GM21381 (cell line): ENCODE data around the gene LRRC40.
"Not testable (repeated sequence)": the region's sequence is repeated elsewhere in the genome, so short reads cannot be mapped to it uniquely, and the experiment has no call there.

Source experiments
- ATAC-seq: cut with Tn5 transposase; IDR thresholded peaks from one replicate; pipeline ENCODE4 v1.9.1; 2021; ENCODE audit warnings: mild to moderate bottlenecking, moderate library complexity; ENCODE audit not compliant: unreplicated experiment

The LRRC40 gene

DNA sequence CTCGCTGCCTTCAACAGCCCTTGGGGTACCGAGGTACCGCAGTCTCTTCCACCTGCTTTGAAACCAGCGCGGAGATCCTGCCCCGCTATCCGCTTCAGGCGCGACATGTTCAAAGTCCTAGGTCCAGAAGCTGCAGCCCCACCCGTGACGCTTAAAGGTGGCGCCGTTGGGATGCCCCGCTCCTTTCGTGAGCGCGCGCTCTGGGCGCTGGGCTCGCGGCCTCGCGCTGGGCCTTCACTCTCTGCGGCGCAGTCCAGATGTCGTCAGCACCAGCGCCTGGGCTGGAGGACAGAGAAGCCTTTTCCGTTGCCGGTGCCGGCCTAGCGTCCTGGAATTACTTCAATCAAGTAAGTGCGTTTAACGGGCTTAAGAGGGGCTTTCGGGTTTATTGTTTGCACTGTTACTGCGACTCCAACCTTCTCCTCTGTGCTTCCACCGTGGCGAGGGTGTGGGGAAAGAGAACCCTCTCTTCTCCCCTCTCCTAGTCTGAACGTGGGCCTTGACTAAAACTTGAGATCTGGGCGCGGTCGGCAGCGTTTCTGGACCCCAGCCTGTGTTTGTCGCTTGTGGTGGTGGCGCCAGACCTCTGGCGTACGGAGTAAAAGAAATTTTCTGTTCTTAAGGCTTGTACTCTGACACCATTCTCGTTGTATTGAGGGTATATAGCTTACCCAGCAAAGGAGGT is at the start of gene LRRC40:
LRRC40 (minus strand) TSS at position 146 of the 685 bp plus-strand sequence; CDS start at position 107, 39 bp downstream.
- peak; percentile 88 for ATAC-seq

GRCh38 chr1:70248729-70249128 is 43.4 kb upstream of the LRRC40 start:
- no peak for ATAC-seq

- no peak for ATAC-seq
These were observed 42.4 kb upstream of the LRRC40 start for GRCh38 chr1:70247768-70248167.

DNA sequence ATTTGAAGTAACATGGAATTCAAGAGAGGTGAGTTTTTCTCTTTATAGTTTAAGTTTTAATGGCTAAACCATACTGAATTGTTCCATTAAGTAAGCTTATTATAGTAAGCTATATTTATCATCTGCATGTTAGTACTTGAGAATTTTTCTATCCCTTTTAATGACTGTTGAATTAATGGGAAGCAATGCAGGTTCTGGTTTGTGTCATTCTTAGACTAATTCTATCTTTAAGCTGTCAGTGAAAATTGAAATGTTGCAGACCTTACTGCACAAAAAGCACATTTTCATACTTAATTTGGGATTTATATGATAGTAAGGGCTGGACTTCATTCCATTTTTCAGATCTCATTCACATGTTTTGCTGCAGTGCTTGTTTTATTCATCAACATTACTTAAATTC is 41.7 kb upstream of the LRRC40 start:
- ATAC-seq: no peak

DNA sequence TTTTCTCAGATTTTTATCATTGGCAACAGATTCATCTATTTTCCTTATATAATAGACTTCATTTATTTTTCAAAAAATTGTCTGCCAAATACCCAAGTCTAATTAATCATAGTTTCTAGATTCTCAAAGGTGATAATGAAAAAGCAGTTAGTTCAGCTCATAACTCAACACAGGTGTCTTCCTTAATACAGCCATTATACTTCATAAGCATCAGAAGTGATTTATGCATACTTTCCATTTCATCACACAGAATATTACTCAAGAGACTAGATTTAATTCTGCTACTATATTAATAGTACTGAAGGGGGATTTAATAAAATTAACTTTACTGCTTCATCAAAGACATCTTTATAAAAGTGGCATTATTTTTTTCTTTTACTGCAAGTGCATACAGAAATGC is 34.6 kb upstream of the LRRC40 start:
- ATAC-seq: no peak

DNA sequence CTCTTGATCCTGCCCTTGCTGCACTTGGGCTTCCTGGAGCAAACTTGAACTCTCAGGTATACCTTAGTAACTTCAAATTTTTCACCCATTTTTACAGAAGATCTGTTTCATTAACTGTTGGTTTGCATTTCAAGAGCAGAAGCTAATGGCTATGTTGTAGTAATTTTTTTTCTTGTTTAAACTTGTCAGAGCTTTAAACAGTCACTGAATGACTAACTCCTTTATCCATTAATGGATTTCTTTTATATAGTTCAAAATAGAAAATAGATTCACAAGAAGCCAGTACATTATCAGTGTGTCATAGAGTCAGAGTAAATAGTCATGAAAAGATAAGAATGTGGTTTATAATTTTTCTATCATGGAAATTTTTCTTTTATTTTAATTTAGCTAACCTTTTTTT is 29.4 kb upstream of the LRRC40 start:
- ATAC-seq: no peak

DNA sequence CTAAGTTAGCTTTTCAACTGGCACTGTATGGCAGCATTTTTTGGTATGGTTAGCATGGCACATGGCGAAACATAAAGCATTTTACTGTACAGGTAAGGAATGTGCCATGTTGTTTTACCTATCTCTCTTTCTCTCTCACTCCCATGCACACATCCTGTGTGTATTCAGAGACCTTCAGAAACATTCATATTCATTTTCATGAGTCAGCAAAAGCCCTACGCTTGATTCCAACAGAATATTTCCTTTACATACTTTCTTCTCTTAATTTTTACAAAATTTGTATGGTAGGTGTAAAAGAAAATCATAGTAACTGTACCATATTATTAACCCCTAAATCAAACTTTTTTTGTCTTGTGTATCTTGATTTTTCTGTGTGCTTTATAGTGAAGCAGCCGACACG is 26.1 kb upstream of the LRRC40 start:
- ATAC-seq: no peak

GRCh38 chr1:70228670-70229069 is 23.3 kb upstream of the LRRC40 start:
- no peak for ATAC-seq

DNA sequence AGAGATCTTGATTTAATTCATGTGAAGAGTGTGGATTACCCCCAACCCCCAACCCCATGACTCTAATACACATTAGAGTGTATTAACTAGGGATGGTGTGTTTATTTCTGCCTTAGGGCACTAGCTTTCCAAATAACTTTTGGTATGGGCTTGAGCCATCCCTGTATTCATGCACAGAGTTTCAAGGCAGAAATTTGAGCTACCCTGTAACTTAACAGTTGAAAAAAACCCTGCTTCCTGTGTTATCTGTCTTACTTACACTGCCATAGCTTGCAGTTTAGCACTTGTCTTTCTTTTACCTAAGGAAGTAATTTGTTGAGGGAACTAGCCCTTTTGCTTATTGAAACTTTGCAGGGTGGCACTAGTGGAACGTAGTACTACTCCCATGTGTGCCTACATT is 22.1 kb upstream of the LRRC40 start:
- ATAC-seq: peak; percentile 59

GRCh38 chr1:70224954-70225353 is 19.6 kb upstream of the LRRC40 start:
- no peak for ATAC-seq

DNA sequence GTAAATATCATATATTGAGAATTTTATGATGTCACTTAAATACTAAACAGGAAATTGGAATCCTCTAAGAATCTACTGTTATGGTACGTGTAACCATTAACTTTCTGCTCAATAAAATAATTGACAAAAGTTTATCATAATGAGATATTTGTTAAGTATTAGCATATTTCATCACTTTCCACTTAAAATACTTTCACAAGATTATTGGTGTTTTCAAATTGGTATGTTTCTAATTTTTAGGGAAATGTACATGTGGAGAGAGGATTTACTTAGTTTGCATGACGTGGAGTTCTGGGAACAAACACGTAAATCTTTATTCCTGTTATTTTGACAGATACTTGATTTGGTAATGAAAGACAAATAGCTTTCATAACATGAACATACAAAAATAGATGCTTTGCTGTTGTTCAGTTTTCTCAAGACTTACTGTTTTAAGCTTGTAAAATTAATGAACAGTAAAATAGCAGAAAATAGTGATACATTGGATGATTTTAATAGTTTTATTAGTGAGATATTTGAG is 17.4 kb upstream of the LRRC40 start:
- ATAC-seq: no peak

DNA sequence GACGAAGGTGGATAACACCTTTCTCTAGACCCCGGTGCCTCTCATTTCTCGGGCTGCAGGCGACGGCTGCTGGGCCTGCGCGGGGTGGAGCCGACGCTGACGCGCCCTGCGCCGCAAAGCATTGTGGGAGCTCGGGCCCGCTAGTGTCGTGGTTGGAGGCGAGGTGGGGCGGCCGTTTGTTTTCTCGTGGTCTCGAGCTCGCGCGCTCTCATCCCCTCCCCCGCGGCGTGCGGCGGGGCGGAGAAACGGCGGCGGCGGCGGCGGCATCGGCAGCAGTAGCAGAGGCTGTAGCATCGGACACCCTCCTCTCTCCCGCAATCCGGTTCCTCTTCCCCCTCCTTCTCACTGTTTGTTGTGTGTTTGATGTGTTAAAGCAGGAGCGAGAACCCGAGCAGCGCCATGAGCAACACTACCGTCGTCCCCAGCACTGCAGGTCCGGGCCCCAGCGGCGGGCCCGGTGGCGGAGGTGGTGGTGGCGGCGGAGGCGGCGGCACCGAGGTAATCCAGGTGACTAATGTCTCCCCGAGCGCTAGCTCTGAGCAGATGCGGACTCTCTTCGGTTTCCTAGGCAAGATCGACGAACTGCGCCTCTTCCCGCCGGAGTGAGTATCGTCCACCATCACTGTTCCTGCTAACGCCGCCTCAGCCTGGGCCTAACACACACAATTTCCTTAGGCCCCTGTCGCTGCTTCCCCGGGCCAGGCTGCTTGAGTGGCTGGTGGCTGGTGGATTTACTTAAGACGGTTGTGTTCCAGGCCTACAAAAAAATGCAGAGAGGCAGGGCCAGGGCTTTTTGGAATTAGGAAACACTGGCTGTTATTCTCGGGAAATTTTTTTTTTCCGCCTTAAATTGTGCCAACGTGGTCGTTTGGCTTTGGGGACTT is 16.1 kb upstream of the LRRC40 start, which contains the start of gene SRSF11:
SRSF11 (plus strand) TSS at position 143 of the 884 bp plus-strand sequence; CDS start at position 400, 257 bp downstream.
- peak; percentile 96 for ATAC-seq

- peak; percentile 6 for ATAC-seq
These were observed 15.3 kb upstream of the LRRC40 start for GRCh38 chr1:70220517-70221237.

DNA sequence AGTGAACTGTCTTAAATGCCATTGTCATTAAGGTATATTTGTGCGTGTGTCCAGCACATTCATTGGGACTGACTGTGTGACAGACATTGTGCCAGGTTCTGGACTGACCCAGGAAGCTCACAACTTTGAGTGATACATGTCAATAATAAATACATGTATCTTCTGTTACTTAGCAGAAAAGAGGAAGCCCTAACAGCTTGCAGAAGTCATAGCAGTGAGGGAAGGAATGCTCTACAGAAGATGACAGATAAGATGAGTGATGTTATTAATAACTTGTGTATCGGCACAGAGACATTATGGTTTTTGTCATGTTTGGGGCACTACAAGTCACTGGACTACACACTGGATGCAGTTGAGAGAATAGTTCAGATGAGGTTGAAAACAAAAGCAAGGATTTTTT is 14.6 kb upstream of the LRRC40 start:
- ATAC-seq: no peak

GRCh38 chr1:70211541-70211940 is 6.2 kb upstream of the LRRC40 start:
- ATAC-seq: no peak

DNA sequence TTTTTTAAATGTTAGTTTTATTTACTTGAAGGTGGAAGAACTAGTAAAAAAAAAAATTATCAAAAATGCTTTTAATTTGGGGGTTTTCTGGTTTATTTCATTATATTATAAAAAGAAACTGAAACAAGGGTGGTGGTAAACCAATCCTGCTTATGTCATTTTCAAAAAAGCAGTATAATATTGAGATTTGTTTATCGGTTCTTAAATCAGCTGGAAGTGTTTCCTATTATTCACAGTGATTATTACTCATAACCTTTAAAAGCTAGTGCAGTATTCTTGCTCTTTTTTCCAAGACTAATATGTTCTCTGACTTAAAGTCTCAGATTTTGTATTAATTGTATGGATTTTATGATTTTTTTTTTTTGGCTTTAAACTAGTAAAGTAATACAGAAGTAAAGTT is 5.4 kb upstream of the LRRC40 start:
- no peak for ATAC-seq

- ATAC-seq: no peak
These were observed 2.9 kb upstream of the LRRC40 start for GRCh38 chr1:70208292-70208691.

GRCh38 chr1:70207492-70207891 is 2.1 kb upstream of the LRRC40 start:
- no peak for ATAC-seq

DNA sequence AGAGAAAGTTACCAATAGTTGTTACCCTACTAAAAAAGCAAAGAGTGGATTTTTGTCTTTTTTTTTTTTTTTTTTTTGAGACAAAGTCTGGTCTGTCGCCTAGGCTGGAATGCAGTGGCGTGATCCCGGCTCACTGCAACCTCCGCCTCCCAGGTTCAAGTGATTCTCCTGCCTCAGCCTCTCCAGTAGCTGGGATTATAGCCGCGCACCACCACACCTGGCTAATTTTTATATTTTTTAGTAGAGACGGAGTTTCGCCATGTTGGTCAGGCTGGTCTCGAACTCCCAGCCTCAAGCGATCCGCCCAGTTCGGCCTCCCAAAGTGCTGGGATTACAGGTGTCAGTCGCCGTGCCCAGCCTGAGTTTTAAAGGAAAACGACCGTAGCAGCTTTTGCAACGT is 1.5 kb upstream of the LRRC40 start:
- not testable (repeated sequence) for ATAC-seq

- ATAC-seq: no peak
These were observed 327 bp downstream of the LRRC40 start for GRCh38 chr1:70205071-70205433.

GRCh38 chr1:70204600-70204999 is 779 bp downstream of the LRRC40 start:
- ATAC-seq: no peak
